GM23338 (cell line): Measurements from ENCODE around the gene SH3RF2. TPM values are rescaled to one million over a fixed set of nuclear protein-coding genes. Genes with fewer than 3 reads are reported as not detected.

Source experiments
- ATAC-seq: fragments of 200-7000 bp; cut with Tn5 transposase; 3 replicates; pipeline ENCODE4 v1.9.1; 2020
- DNase-seq: peaks from one replicate; pipeline ENCODE4 v3.0.0-alpha.2; 2015; ENCODE audit warnings: low spot score
- H2AFZ ChIP-seq: fragments of 200-600 bp; sonication (generic); 2 replicates; pipeline ENCODE4 v1.8.0; 2016; ENCODE audit warnings: antibody characterized with exemption, mild to moderate bottlenecking, moderate library complexity
- H3F3A ChIP-seq: fragments of 200-600 bp; sonication (generic); replicated peaks from 2 replicates; pipeline ENCODE4 v1.8.0; 2017; ENCODE audit warnings: antibody characterized with exemption, mixed run types, low read depth
- H3K27ac ChIP-seq: fragments of 200-600 bp; sonication (generic); 2 replicates; pipeline ENCODE4 v1.6.1; 2016; ENCODE audit warnings: low read depth
- H3K27me3 ChIP-seq: fragments of 200-600 bp; sonication (generic); 2 replicates; pipeline ENCODE4 v1.8.0; 2016; ENCODE audit warnings: mild to moderate bottlenecking, mixed run types, moderate library complexity; ENCODE audit not compliant: insufficient read depth
- H3K36me3 ChIP-seq: fragments of 200-600 bp; sonication (generic); 2 replicates; pipeline ENCODE4 v1.8.0; 2016; ENCODE audit warnings: mild to moderate bottlenecking; ENCODE audit not compliant: insufficient read depth
- H3K4me1 ChIP-seq: fragments of 200-600 bp; sonication (generic); 2 replicates; pipeline ENCODE4 v1.8.0; 2016; ENCODE audit warnings: mild to moderate bottlenecking, moderate library complexity; ENCODE audit not compliant: insufficient read depth
- H3K4me2 ChIP-seq: fragments of 200-600 bp; sonication (generic); 2 replicates; pipeline ENCODE4 v1.7.1; 2017; ENCODE audit warnings: mixed run types
- H3K4me3 ChIP-seq: fragments of 200-600 bp; sonication (generic); 2 replicates; pipeline ENCODE4 v1.6.1; 2016; ENCODE audit warnings: mixed run types
- H3K79me2 ChIP-seq: fragments of 200-600 bp; sonication (generic); replicated peaks from 2 replicates; pipeline ENCODE4 v1.8.0; 2017; ENCODE audit warnings: mild to moderate bottlenecking; ENCODE audit not compliant: insufficient read depth
- H3K9me2 ChIP-seq: fragments of 200-600 bp; sonication (generic); 2 replicates; pipeline ENCODE4 v1.8.0; 2017; ENCODE audit not compliant: insufficient read depth
- H4K20me1 ChIP-seq: fragments of 200-600 bp; sonication (generic); replicated peaks from 2 replicates; pipeline ENCODE4 v1.8.0; 2017; ENCODE audit warnings: mild to moderate bottlenecking; ENCODE audit not compliant: insufficient read depth
- H3K27ac Mint-ChIP-seq: 2 replicates; pipeline ENCODE4 v1.8.0; 2020; ENCODE audit warnings: inconsistent platforms, mild to moderate bottlenecking, moderate library complexity, mixed read lengths
- H3K27me3 Mint-ChIP-seq: 3 replicates; pipeline ENCODE4 v1.8.0; 2022; ENCODE audit warnings: low read depth, mild to moderate bottlenecking, moderate library complexity, mixed read lengths, inconsistent platforms; ENCODE audit not compliant: insufficient read depth, poor library complexity
- H3K36me3 Mint-ChIP-seq: 3 replicates; pipeline ENCODE4 v1.8.0; 2021; ENCODE audit warnings: low read depth, mild to moderate bottlenecking, inconsistent platforms, moderate library complexity, mixed read lengths
- H3K4me1 Mint-ChIP-seq: 3 replicates; pipeline ENCODE4 v1.8.0; 2020; ENCODE audit warnings: mild to moderate bottlenecking, inconsistent platforms, mixed read lengths
- H3K4me3 Mint-ChIP-seq: 3 replicates; pipeline ENCODE4 v1.8.0; 2021; ENCODE audit warnings: moderate library complexity, mild to moderate bottlenecking, inconsistent platforms, mixed read lengths
- H3K9me3 Mint-ChIP-seq: 3 replicates; pipeline ENCODE4 v1.8.0; 2020; ENCODE audit warnings: moderate library complexity, mild to moderate bottlenecking, inconsistent platforms, mixed read lengths
- CREB1 ChIP-seq: fragments of 250-450 bp; sonication (Bioruptor Pico); IDR thresholded peaks from 2 replicates; pipeline ENCODE4 v1.5.0; 2020; ENCODE audit warnings: low read depth, mild to moderate bottlenecking, moderate library complexity
- EZH2 ChIP-seq: fragments of 200-600 bp; sonication (generic); IDR thresholded peaks from one replicate; pipeline ENCODE4 v1.8.0; 2017; ENCODE audit warnings: antibody characterized with exemption, mild to moderate bottlenecking, low read depth; ENCODE audit not compliant: unreplicated experiment
- EZH2phosphoT487 ChIP-seq: fragments of 200-600 bp; sonication (generic); IDR thresholded peaks from one replicate; pipeline ENCODE4 v1.8.1; 2018; ENCODE audit warnings: antibody characterized with exemption; ENCODE audit not compliant: unreplicated experiment
- JUNB ChIP-seq: IDR thresholded peaks from one replicate; pipeline ENCODE4 v1.6.1; 2016; ENCODE audit warnings: antibody characterized with exemption; ENCODE audit not compliant: unreplicated experiment
- NANOG ChIP-seq: IDR thresholded peaks from 2 replicates; pipeline ENCODE4 v1.6.1; 2016; ENCODE audit warnings: antibody characterized with exemption, borderline replicate concordance
- STAT1 ChIP-seq: IDR thresholded peaks from one replicate; pipeline ENCODE4 v1.6.1; 2016; ENCODE audit warnings: antibody characterized with exemption; ENCODE audit not compliant: unreplicated experiment
- ZNF114 ChIP-seq: fragments of 250-450 bp; sonication (Bioruptor Pico); IDR thresholded peaks from 2 replicates; pipeline ENCODE4 v1.5.0; 2020; ENCODE audit warnings: mild to moderate bottlenecking, moderate library complexity
- ZNF331 ChIP-seq: fragments of 250-450 bp; sonication (Bioruptor Pico); IDR thresholded peaks from 2 replicates; pipeline ENCODE4 v1.5.0; 2020; ENCODE audit warnings: low read depth, mild to moderate bottlenecking, moderate library complexity
- polyA plus RNA-seq: library from polyadenylated mRNA; unstranded; fragments of >200 nt; fragmentation: Nextera tagmentation; extraction: Ambion mirVana; gene quantifications from 2 replicates; pipeline ENCODE4 v1.2.1, GENCODE V29; 2016
- total RNA-seq: library from RNA; depleted of rRNA; stranded (reverse); fragments of >200 nt; shearing (Covaris generic); gene quantifications from 2 replicates; pipeline ENCODE4 v1.2.3, GENCODE V29; 2014
- TF ChIP-seq, protein P1 (sequence below), 2 experiments: fragments of 200-600 bp in 1 of 2; sonication (generic) in 1 of 2; conservative IDR thresholded peaks; 2 replicates each; pipeline versions ENCODE4 v1.5.1 to v1.6.1; 2016 to 2017; ENCODE audit warnings: antibody characterized with exemption in 2 of 2, low read depth in 2 of 2, mild to moderate bottlenecking in 2 of 2, moderate library complexity in 1 of 2
- TF ChIP-seq, protein P2 (sequence below): fragments of 250-450 bp; sonication (Bioruptor Pico); IDR thresholded peaks from 2 replicates; pipeline ENCODE4 v1.5.0; 2020; ENCODE audit warnings: mild to moderate bottlenecking, moderate library complexity
- TF ChIP-seq, protein P3 (sequence below): IDR thresholded peaks from 2 replicates; pipeline ENCODE4 v1.6.1; 2016; ENCODE audit warnings: antibody characterized with exemption

Gene SH3RF2
- total and polyA plus RNA-seq, 2 experiments from 2014 or later = 1.7 to 2.4 TPM

DNA sequence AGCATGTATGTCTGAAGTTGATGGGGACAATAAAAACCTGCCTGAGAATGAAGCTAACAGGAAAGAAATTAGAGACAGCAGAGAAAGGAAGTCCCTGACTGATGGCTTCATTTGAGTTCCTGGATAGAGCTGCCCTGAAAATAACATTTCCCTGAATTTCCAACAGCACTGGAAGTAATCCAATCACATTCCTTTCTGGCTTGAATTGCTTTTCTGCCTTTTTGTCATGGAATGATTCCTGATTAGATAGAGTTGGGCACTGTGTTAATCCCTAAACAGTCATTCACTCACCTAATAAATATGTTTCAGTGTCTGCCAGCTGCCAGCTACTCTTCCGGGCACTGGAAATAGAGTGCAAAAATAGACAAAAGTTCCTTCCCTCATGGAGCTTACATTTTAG, 30.0 kb upstream of the SH3RF2 start:
- H4K20me1 ChIP-seq = no peaks in the 10 kb centered on the region
- no peaks in the 10 kb centered on the region for H3K9me3 Mint-ChIP-seq
- no peaks in the 10 kb centered on the region for H3K9me2 ChIP-seq
- H3K27ac Mint-ChIP-seq = no peak overlapping the region
- H3K36me3 ChIP-seq = no peaks in the 10 kb centered on the region
- peaks cover 4% of the 10 kb centered on the region for H3K4me1 Mint-ChIP-seq
- H3F3A ChIP-seq = no peaks in the 10 kb centered on the region
- H3K79me2 ChIP-seq = no peaks in the 10 kb centered on the region
- H3K4me2 ChIP-seq = no peak overlapping the region
- H3K36me3 Mint-ChIP-seq = no peaks in the 10 kb centered on the region
- 0 out of 2 replicates have a peak overlapping the region, but pooled peaks have one; percentile 67 for H2AFZ ChIP-seq
- no peak for ATAC-seq
- no peak overlapping the region for H3K4me3 ChIP-seq
- H3K27me3 Mint-ChIP-seq = peaks cover 2% of the 10 kb centered on the region
- DNase-seq = no peak
- no peak overlapping the region for H3K4me3 Mint-ChIP-seq
- H3K27me3 ChIP-seq = no peaks in the 10 kb centered on the region
- no peak overlapping the region for H3K27ac ChIP-seq
- 0 out of 2 replicates have a peak, but pooled peaks cover 5% of the 10 kb centered on the region for H3K4me1 ChIP-seq
- TF ChIP-seq, protein P1, sequence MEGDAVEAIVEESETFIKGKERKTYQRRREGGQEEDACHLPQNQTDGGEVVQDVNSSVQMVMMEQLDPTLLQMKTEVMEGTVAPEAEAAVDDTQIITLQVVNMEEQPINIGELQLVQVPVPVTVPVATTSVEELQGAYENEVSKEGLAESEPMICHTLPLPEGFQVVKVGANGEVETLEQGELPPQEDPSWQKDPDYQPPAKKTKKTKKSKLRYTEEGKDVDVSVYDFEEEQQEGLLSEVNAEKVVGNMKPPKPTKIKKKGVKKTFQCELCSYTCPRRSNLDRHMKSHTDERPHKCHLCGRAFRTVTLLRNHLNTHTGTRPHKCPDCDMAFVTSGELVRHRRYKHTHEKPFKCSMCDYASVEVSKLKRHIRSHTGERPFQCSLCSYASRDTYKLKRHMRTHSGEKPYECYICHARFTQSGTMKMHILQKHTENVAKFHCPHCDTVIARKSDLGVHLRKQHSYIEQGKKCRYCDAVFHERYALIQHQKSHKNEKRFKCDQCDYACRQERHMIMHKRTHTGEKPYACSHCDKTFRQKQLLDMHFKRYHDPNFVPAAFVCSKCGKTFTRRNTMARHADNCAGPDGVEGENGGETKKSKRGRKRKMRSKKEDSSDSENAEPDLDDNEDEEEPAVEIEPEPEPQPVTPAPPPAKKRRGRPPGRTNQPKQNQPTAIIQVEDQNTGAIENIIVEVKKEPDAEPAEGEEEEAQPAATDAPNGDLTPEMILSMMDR (conservative IDR thresholded peaks at IDR 0.05; ENCODE audit: low read depth in 2 of 2) = no peak
- TF ChIP-seq STAT1 (no peak), EZH2phosphoT487 (no peak), ZNF114 (CRISPR knock-in tag) (no peak), ZNF331 (CRISPR knock-in tag) (no peak), CREB1 (CRISPR knock-in tag) (no peak), NANOG (no peak), JUNB (no peak), EZH2 (no peak)
- TF ChIP-seq, protein P2, sequence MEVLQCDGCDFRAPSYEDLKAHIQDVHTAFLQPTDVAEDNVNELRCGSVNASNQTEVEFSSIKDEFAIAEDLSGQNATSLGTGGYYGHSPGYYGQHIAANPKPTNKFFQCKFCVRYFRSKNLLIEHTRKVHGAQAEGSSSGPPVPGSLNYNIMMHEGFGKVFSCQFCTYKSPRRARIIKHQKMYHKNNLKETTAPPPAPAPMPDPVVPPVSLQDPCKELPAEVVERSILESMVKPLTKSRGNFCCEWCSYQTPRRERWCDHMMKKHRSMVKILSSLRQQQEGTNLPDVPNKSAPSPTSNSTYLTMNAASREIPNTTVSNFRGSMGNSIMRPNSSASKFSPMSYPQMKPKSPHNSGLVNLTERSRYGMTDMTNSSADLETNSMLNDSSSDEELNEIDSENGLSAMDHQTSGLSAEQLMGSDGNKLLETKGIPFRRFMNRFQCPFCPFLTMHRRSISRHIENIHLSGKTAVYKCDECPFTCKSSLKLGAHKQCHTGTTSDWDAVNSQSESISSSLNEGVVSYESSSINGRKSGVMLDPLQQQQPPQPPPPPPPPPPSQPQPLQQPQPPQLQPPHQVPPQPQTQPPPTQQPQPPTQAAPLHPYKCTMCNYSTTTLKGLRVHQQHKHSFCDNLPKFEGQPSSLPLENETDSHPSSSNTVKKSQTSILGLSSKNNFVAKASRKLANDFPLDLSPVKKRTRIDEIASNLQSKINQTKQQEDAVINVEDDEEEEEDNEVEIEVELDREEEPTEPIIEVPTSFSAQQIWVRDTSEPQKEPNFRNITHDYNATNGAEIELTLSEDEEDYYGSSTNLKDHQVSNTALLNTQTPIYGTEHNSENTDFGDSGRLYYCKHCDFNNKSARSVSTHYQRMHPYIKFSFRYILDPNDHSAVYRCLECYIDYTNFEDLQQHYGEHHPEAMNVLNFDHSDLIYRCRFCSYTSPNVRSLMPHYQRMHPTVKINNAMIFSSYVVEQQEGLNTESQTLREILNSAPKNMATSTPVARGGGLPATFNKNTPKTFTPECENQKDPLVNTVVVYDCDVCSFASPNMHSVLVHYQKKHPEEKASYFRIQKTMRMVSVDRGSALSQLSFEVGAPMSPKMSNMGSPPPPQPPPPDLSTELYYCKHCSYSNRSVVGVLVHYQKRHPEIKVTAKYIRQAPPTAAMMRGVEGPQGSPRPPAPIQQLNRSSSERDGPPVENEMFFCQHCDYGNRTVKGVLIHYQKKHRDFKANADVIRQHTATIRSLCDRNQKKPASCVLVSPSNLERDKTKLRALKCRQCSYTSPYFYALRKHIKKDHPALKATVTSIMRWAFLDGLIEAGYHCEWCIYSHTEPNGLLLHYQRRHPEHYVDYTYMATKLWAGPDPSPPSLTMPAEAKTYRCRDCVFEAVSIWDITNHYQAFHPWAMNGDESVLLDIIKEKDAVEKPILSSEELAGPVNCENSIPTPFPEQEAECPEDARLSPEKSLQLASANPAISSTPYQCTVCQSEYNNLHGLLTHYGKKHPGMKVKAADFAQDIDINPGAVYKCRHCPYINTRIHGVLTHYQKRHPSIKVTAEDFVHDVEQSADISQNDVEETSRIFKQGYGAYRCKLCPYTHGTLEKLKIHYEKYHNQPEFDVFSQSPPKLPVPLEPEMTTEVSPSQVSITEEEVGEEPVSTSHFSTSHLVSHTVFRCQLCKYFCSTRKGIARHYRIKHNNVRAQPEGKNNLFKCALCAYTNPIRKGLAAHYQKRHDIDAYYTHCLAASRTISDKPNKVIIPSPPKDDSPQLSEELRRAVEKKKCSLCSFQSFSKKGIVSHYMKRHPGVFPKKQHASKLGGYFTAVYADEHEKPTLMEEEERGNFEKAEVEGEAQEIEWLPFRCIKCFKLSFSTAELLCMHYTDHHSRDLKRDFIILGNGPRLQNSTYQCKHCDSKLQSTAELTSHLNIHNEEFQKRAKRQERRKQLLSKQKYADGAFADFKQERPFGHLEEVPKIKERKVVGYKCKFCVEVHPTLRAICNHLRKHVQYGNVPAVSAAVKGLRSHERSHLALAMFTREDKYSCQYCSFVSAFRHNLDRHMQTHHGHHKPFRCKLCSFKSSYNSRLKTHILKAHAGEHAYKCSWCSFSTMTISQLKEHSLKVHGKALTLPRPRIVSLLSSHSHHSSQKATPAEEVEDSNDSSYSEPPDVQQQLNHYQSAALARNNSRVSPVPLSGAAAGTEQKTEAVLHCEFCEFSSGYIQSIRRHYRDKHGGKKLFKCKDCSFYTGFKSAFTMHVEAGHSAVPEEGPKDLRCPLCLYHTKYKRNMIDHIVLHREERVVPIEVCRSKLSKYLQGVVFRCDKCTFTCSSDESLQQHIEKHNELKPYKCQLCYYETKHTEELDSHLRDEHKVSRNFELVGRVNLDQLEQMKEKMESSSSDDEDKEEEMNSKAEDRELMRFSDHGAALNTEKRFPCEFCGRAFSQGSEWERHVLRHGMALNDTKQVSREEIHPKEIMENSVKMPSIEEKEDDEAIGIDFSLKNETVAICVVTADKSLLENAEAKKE (CRISPR knock-in tag) = no peak
- TF ChIP-seq, protein P3, sequence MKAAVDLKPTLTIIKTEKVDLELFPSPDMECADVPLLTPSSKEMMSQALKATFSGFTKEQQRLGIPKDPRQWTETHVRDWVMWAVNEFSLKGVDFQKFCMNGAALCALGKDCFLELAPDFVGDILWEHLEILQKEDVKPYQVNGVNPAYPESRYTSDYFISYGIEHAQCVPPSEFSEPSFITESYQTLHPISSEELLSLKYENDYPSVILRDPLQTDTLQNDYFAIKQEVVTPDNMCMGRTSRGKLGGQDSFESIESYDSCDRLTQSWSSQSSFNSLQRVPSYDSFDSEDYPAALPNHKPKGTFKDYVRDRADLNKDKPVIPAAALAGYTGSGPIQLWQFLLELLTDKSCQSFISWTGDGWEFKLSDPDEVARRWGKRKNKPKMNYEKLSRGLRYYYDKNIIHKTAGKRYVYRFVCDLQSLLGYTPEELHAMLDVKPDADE = no peak
